Esophagus squamous epithelium (tissue), 4 donors: ENCODE results near the gene SREBF1.

ENCODE experiments used
- CTCF ChIP-seq, 6 experiments: fragments of 450-650 bp in 4 of 6; fragments of 200-600 bp in 2 of 6; sonication (generic) in 2 of 6; IDR thresholded peaks; one replicate each; pipeline ENCODE4 v1.5.1; 2016 to 2019; ENCODE audit warnings: antibody characterized with exemption in 6 of 6, mild to moderate bottlenecking in 4 of 6, moderate library complexity in 4 of 6
- POLR2A ChIP-seq, 4 donors: fragments of 450-650 bp; IDR thresholded peaks; one replicate each; pipeline ENCODE4 v1.6.1; 2017; ENCODE audit warnings: antibody characterized with exemption in 4 of 4, mild to moderate bottlenecking in 4 of 4, moderate library complexity in 3 of 4

GRCh38 chr17:17793378-17794214 is 43.2 kb downstream of the SREBF1 start:
- TF ChIP-seq CTCF (IDR thresholded peaks at IDR 0.05): no peak
- TF ChIP-seq POLR2A (IDR thresholded peaks at IDR 0.05): no peak
